D721Med (cell line): ENCODE data around the gene CSRP1.

ENCODE experiments used
- DNase-seq: peaks from one replicate; pipeline ENCODE4 v3.0.0; 2011; ENCODE audit warnings: low spot score; ENCODE audit not compliant: insufficient read length
- FAIRE-seq: peaks from 2 replicates; lab custom pipeline; 2011; peaks lifted over from hg19 to GRCh38; lab: Jason Lieb, UNC
- CTCF ChIP-seq: IDR thresholded peaks from 2 replicates; pipeline ENCODE4 v1.5.1; 2012; ENCODE audit warnings: mild to moderate bottlenecking, control low read depth; ENCODE audit not compliant: insufficient read depth; ENCODE audit errors: missing control alignments

The CSRP1 gene

GRCh38 chr1:201434266-201434665, 72.7 kb downstream of the CSRP1 start:
- DNase-seq (no peak), FAIRE-seq (no peak)
- no peak for TF ChIP-seq CTCF

- DNase-seq (no peak), FAIRE-seq (no peak)
- TF ChIP-seq CTCF: no peak
Observed at GRCh38 chr1:201433609-201434008, 73.3 kb downstream of the CSRP1 start.
